Liver (tissue), 3 donors: Measurements from ENCODE around the gene FAM228A.

ENCODE experiments used
- CTCF ChIP-seq: fragments of 150-350 bp; IDR thresholded peaks from 2 replicates; pipeline ENCODE4 v1.5.1; 2017; ENCODE audit warnings: improper control_type of control experiment, low read depth, low read length; ENCODE audit not compliant: missing input control
- HNF4G ChIP-seq: IDR thresholded peaks from 2 replicates; pipeline ENCODE4 v1.6.1; 2016; ENCODE audit warnings: antibody characterized with exemption
- TAF1 ChIP-seq: conservative IDR thresholded peaks from 2 replicates; pipeline ENCODE4 v1.6.1; 2016; ENCODE audit warnings: antibody characterized with exemption, mild to moderate bottlenecking
- YY1 ChIP-seq: IDR thresholded peaks from 2 replicates; pipeline ENCODE4 v1.6.1; 2016; ENCODE audit warnings: antibody characterized with exemption, mild to moderate bottlenecking
- donor health status: healthy.
- donor health status: healthy.

- TF ChIP-seq CTCF (no peak), HNF4G (no peak), YY1 (no peak), TAF1 (no peak)
These were observed 1.5 kb downstream of the FAM228A start for GRCh38 chr2:24176326-24176725.
